GM06990 (cell line): Measurements from ENCODE around the gene MEF2D.

Experiments used
- DNase-seq: peaks from one replicate; pipeline ENCODE4 v3.0.0-alpha.2; 2011; ENCODE audit not compliant: insufficient read length; ENCODE audit errors: extremely low read depth
- H3K27me3 ChIP-seq: replicated peaks from 2 replicates; pipeline ENCODE4 v1.6.0; 2011; ENCODE audit warnings: low read length; ENCODE audit not compliant: control insufficient read depth, insufficient read depth
- H3K36me3 ChIP-seq: 2 replicates; pipeline ENCODE4 v1.5.1; 2011; ENCODE audit warnings: low read length; ENCODE audit not compliant: control insufficient read depth, insufficient read depth
- H3K4me3 ChIP-seq: replicated peaks from 2 replicates; pipeline ENCODE4 v1.5.1; 2011; ENCODE audit warnings: low read depth, mild to moderate bottlenecking, control low read depth, low read length
- TF ChIP-seq, protein P1 (sequence below): IDR thresholded peaks from 2 replicates; pipeline ENCODE4 v1.5.1; 2011; ENCODE audit warnings: low read length, control low read depth, mild to moderate bottlenecking, inconsistent platforms; ENCODE audit not compliant: insufficient read depth, poor library complexity, severe bottlenecking

The MEF2D gene

DNA sequence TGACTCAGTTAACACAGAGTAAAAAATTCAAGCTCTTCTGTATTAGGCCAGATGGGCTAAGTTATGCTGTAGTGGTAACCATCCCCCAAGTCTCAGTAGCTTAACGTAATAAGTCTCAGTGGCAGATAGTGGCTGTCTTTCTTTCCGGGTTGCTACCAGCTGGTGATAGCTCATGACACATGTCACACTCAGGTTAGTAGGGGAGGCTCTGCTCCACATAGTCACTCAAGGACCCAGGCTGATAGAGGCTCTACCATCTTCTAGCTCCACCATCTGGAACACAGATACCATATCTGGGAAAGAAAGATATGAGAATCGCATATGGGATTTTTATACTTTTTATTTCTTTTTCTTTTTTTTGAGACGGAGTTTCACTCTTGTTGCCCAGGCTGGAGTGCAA lies 16.2 kb upstream of the MEF2D start:
- no peak overlapping the region for H3K4me3 ChIP-seq

DNA sequence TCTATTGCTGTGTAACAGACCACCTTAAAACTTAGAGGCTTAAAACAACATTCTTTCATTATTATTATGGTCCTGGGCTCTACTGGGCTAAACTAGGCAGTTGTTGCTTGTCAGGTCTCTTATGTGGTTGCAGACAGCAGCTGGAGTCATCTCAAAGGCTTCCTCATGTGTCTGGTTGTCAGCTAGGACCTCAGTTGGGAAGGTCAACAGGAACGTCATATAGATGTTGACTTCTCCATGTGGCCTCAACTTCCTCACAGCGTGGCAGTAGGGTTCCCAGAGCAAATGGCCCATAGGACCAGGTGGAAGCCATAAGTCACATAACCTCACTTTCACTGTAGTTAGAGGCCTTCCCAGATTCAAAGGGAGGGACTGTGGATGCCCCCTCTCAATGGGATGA lies 15.4 kb upstream of the MEF2D start:
- Histone ChIP-seq H3K27me3 (no peaks in the 10 kb centered on the region), H3K36me3 (no peaks in the 10 kb centered on the region), H3K4me3 (no peak overlapping the region)
- TF ChIP-seq, protein P1, sequence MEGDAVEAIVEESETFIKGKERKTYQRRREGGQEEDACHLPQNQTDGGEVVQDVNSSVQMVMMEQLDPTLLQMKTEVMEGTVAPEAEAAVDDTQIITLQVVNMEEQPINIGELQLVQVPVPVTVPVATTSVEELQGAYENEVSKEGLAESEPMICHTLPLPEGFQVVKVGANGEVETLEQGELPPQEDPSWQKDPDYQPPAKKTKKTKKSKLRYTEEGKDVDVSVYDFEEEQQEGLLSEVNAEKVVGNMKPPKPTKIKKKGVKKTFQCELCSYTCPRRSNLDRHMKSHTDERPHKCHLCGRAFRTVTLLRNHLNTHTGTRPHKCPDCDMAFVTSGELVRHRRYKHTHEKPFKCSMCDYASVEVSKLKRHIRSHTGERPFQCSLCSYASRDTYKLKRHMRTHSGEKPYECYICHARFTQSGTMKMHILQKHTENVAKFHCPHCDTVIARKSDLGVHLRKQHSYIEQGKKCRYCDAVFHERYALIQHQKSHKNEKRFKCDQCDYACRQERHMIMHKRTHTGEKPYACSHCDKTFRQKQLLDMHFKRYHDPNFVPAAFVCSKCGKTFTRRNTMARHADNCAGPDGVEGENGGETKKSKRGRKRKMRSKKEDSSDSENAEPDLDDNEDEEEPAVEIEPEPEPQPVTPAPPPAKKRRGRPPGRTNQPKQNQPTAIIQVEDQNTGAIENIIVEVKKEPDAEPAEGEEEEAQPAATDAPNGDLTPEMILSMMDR = no peak
- no peak for DNase-seq

More for the DNA sequence above, 16.2 kb upstream of the MEF2D start:
- TF ChIP-seq, protein P1 = no peak
- Histone ChIP-seq H3K27me3 (no peaks in the 10 kb centered on the region), H3K36me3 (no peaks in the 10 kb centered on the region)
- no peak for DNase-seq

DNA sequence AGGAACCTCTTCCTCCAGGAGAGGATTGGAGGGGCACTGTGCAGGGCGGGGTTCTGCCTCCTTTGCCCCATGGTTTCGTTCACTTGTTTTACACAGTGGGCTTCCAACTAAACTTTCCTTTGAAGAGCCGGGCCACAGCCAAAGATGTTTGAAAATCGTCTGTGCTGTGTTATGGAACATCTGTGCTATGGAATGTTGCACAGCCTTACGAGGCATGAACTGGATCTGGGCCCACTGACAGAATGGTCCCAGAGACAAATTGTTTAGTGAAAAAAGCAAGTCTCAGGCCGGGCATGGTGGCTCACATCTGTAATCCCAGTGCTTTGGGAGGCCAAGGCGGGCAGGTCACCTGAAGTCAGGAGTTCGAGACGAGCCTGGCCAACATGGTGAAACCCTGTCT lies 12.6 kb upstream of the MEF2D start:
- no peak for DNase-seq
- TF ChIP-seq, protein P1 = no peak
- no peaks in the 10 kb centered on the region for H3K36me3 ChIP-seq
- no peaks in the 10 kb centered on the region for H3K27me3 ChIP-seq
- no peak overlapping the region for H3K4me3 ChIP-seq

DNA sequence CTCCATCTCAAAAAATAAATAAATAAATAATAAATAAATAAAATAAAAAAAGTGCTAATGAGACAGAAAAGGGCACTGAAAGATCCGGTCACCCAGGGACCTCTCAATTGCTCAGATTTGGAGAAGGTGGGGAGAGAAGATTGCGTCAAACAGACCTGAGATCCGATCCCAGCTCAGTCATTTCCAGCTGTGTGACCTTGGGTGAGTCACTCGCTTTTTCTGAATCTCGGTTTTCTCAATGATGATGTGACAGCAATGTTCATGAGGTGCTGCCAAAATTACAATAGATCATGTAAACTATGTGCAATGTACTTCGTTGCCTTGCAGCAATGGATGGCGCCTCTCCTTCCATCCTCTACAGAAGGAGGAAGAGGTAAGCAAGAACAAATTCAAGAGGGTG lies 11.1 kb upstream of the MEF2D start:
- H3K36me3 ChIP-seq = no peaks in the 10 kb centered on the region
- no peak for DNase-seq
- no peaks in the 10 kb centered on the region for H3K27me3 ChIP-seq
- no peak overlapping the region for H3K4me3 ChIP-seq
- TF ChIP-seq, protein P1 = no peak

DNA sequence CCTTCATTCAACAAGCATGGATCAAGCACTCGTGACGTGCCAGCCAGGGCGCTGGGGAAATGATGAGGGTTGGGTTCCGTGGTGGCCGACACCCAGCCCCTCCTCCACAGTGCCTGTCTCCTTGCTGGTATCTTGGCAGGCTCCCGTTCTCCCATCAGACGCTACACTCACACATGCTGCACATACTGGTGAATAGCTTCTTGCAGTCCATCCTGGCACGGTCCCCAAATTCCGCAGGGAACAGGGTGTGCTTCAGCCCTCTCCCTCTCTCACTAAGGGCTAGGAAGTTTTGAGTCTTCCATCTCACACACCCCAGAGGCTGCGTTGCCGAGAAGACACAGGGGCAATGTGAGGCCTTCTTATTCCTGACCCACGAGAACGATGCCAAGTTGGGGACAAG lies 10.1 kb upstream of the MEF2D start:
- TF ChIP-seq, protein P1 = no peak
- DNase-seq = no peak
- Histone ChIP-seq H3K27me3 (no peaks in the 10 kb centered on the region), H3K4me3 (no peak overlapping the region), H3K36me3 (no peaks in the 10 kb centered on the region)

DNA sequence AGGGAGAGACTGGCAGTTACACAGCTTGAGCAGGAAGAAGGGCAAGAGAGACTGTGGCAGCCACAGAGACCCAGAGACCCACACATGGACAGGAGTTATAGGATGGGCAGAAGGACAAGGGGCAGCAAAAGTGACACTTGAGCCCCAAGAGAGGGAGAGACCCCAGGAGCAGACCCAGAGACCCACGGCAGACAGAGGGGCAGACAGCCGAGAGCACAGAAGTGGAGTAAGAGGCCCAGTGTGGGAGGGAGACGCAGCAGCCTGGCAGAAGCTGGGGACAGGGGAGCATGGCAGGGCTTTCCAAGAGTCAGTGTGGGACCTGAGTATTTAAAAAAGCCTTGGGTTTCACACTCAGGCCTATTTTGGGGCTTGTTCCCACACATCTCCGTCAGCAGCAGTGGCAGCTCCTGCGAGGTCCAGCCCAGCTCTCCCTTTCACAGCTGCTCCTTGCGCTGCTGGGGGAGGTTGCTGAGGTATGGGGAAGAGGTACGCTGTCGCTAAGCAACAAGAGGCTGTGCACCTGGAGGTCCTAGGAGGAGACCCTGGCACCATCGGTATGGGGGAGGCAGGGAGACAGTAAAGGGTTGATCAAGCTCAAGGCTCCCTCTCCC lies 9.0 kb upstream of the MEF2D start:
- no peak for DNase-seq
- TF ChIP-seq, protein P1 = no peak

More for the DNA sequence above, 9.0 kb upstream of the MEF2D start:
- Histone ChIP-seq H3K36me3 (no peaks in the 10 kb centered on the region), H3K4me3 (no peak overlapping the region), H3K27me3 (no peaks in the 10 kb centered on the region)
